ENCODE measurements around the gene RAB3GAP1. TPM values are rescaled to one million over a fixed set of nuclear protein-coding genes. Genes with fewer than 3 reads are reported as not detected.
"Not testable (repeated sequence)": the region's sequence is repeated elsewhere in the genome, so short reads cannot be mapped to it uniquely, and the experiment has no call there.

The RAB3GAP1 gene
- total and polyA plus RNA-seq, 12 donors, result 12.9 to 48.5 (median 33.8) TPM

- TF ChIP-seq POLR2A (IDR thresholded peaks at IDR 0.05), result no peak
- TF ChIP-seq, protein P1, sequence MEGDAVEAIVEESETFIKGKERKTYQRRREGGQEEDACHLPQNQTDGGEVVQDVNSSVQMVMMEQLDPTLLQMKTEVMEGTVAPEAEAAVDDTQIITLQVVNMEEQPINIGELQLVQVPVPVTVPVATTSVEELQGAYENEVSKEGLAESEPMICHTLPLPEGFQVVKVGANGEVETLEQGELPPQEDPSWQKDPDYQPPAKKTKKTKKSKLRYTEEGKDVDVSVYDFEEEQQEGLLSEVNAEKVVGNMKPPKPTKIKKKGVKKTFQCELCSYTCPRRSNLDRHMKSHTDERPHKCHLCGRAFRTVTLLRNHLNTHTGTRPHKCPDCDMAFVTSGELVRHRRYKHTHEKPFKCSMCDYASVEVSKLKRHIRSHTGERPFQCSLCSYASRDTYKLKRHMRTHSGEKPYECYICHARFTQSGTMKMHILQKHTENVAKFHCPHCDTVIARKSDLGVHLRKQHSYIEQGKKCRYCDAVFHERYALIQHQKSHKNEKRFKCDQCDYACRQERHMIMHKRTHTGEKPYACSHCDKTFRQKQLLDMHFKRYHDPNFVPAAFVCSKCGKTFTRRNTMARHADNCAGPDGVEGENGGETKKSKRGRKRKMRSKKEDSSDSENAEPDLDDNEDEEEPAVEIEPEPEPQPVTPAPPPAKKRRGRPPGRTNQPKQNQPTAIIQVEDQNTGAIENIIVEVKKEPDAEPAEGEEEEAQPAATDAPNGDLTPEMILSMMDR (IDR thresholded peaks at IDR 0.05), result no peak
Measured at GRCh38 chr2:135022952-135023880, 28.9 kb upstream of the RAB3GAP1 start.

DNA sequence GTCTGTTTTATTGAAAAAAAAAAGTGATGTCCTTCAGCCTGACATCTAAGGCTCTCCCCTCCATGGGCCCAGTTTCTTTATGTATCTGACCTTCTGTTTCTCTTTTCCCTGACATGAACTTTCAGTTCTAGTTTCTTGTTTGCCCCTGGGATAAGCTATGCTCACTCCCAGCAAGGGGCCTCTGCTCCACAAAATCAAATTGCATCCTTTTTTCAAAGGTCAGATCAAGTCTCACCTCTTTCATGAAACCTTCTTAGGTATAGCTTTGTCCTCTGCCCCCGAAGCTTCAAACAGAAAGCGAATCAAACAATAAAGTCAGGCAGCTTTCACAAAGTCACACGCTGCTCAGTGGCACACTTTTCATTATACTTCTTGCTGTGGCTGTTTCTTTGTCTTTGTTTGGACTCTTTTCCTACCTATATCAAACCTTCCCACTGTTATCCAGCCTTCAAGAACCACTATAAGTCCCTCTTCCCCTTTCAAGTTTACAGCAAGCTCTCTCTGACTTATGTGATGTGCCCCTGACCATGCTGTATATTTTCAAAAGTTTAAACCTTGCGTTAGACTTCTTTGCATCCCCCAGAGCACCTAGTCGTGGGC lies 28.1 kb upstream of the RAB3GAP1 start:
- Histone ChIP-seq H3K36me3 (replicated peaks in 1 of 2) (no peaks in the 10 kb centered on the region), H3K9me3 (replicated peaks in 1 of 3) (no peaks in the 10 kb centered on the region), H3K4me1 (replicated peaks in 1 of 2) (no peaks in the 10 kb centered on the region), H3K4me3 (no peak overlapping the region), H3K27me3 (no peaks in the 10 kb centered on the region), H3K27ac (no peak overlapping the region)
- DNase-seq, result no peak
- intact Hi-C loops (cut with DNase I), result no loop called here
- TF ChIP-seq, protein P1 (IDR thresholded peaks at IDR 0.05), result no peak
- no peak for TF ChIP-seq POLR2A (IDR thresholded peaks at IDR 0.05)
- 88 to 95% (median 90%) methylated on average over 5 of the region's 5 CpGs for WGBS, 4 donors

More at GRCh38 chr2:135022952-135023880, 28.9 kb upstream of the RAB3GAP1 start:
- intact Hi-C loops (cut with DNase I), result no loop called here
- Histone ChIP-seq H3K27me3 (no peaks in the 10 kb centered on the region), H3K9me3 (replicated peaks in 1 of 3) (no peaks in the 10 kb centered on the region), H3K4me1 (replicated peaks in 1 of 2) (no peaks in the 10 kb centered on the region), H3K4me3 (no peak overlapping the region), H3K36me3 (replicated peaks in 1 of 2) (no peaks in the 10 kb centered on the region), H3K27ac (no peak overlapping the region)
- 86 to 90% (median 88%) methylated on average over 10 of the region's 10 CpGs for WGBS, 4 donors
- no peak for DNase-seq

DNA sequence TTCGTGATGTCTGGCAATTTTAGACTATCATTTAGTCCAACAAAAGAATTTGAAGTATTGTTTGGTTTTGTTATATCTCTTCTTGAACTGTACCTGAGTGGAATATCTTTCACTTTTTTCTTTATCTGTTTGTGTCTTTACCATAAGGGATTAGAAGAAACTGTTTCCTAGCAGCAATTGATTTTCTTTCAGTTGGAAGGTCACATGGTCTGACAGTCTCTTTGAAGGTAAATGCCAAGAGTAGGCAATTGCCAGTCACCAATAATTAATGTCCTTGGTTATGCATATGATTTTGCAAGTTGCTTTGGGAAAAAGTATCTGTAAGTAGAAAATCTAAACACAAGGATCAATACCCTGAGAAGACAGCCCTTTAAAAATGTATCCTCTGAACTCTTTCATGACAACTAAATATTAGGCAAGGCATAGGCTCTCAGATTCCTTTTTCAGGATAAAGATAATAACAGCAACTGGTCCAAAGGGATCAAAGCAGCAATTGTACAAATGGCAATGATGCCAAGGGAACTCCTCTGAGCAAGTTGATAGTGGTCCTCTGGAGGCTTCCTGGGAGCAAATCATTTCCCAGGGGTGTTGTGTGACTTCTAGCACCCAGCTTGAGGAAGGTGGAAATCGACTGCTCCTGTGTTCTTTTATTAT lies 22.5 kb upstream of the RAB3GAP1 start:
- no peak overlapping the region for H3K4me3 ChIP-seq
- WGBS, 4 donors, result 66 to 84% (median 72%) methylated on average over 2 of the region's 2 CpGs
- H3K27ac ChIP-seq, result no peak overlapping the region
- no peaks in the 10 kb centered on the region for H3K4me1 ChIP-seq (replicated peaks in 1 of 2)
- H3K27me3 ChIP-seq, result no peaks in the 10 kb centered on the region
- no peak for DNase-seq
- no peaks in the 10 kb centered on the region for H3K9me3 ChIP-seq (replicated peaks in 1 of 3)
- H3K36me3 ChIP-seq (replicated peaks in 1 of 2), result no peaks in the 10 kb centered on the region
- intact Hi-C loops (cut with DNase I), result no loop called here
- TF ChIP-seq POLR2A (IDR thresholded peaks at IDR 0.05), result no peak
- TF ChIP-seq, protein P1 (IDR thresholded peaks at IDR 0.05), result no peak

- Histone ChIP-seq H3K27me3 (no peaks in the 10 kb centered on the region), H3K4me1 (replicated peaks in 1 of 2) (no peaks in the 10 kb centered on the region), H3K9me3 (replicated peaks in 1 of 3) (no peaks in the 10 kb centered on the region), H3K4me3 (no peak overlapping the region), H3K36me3 (replicated peaks in 1 of 2) (no peaks in the 10 kb centered on the region), H3K27ac (no peak overlapping the region)
- peak in 1 of 7 donors; percentile 11 for DNase-seq
- intact Hi-C loops (cut with DNase I), result no loop called here
- WGBS, 4 donors, result 86 to 100% (median 94%) methylated on average over 1 of the region's 1 CpG
- TF ChIP-seq POLR2A (IDR thresholded peaks at IDR 0.05), result no peak
- TF ChIP-seq, protein P1 (IDR thresholded peaks at IDR 0.05), result no peak
Measured at GRCh38 chr2:135030826-135031225, 21.3 kb upstream of the RAB3GAP1 start.

GRCh38 chr2:135033216-135033615 lies 18.9 kb upstream of the RAB3GAP1 start:
- intact Hi-C loops (cut with DNase I); H3K27me3 ChIP-seq; H3K9me3 ChIP-seq (replicated peaks in 1 of 3); H3K27ac ChIP-seq; H3K36me3 ChIP-seq (replicated peaks in 1 of 2); H3K4me1 ChIP-seq (replicated peaks in 1 of 2); DNase-seq; H3K4me3 ChIP-seq: not testable (repeated sequence)
- WGBS, 4 donors, result 93 to 98% methylated on average over 9 to 22 of the region's 33 CpGs; no CpG with 5 or more reads in 2 of the 4 donors

Data from adrenal gland (tissue), 12 donors.